Dendritic cell treated with granulocyte-macrophage colony-stimulating factor and Interleukin-4, amounts not matched to agents 40 ng/mL and 50 ng/mL, for 4 days (primary cell): ENCODE measurements around the gene NPL.
A peak's percentile ranks its signal among the peaks of the same experiment; 100 is the strongest.

Experiments
- H3K27ac Mint-ChIP-seq: one replicate; pipeline ENCODE4 v1.8.0; 2022; ENCODE audit warnings: mild to moderate bottlenecking, mixed read lengths
- H3K27me3 Mint-ChIP-seq: one replicate; pipeline ENCODE4 v1.8.0; 2022; ENCODE audit warnings: mild to moderate bottlenecking, mixed read lengths
- H3K36me3 Mint-ChIP-seq: one replicate; pipeline ENCODE4 v1.8.0; 2022; ENCODE audit warnings: low read depth, mixed read lengths
- H3K4me1 Mint-ChIP-seq: one replicate; pipeline ENCODE4 v1.8.0; 2022; ENCODE audit warnings: low read depth, mixed read lengths
- H3K4me3 Mint-ChIP-seq: one replicate; pipeline ENCODE4 v1.8.0; 2022; ENCODE audit warnings: mild to moderate bottlenecking, moderate library complexity, mixed read lengths
- H3K9me3 Mint-ChIP-seq: one replicate; pipeline ENCODE4 v1.8.0; 2022; ENCODE audit warnings: mixed read lengths
- intact Hi-C: fragments of 100-400 bp; cut with micrococcal nuclease; formaldehyde crosslinking; loops from one replicate; pipeline ENCODE4 v1.15.0; 2022

NPL gene

GRCh38 chr1:182789138-182790076 lies at the start of gene NPL:
Gene NPL, plus strand, starts transcription at chr1:182789773. Its CDS starts 4,599 bp downstream, at chr1:182794372.
- Mint-ChIP-seq H3K36me3 (peaks cover 56% of the 10 kb centered on the region), H3K27ac (peak within 1 kb of the TSS; percentile 93), H3K27me3 (peaks cover 10% of the 10 kb centered on the region), H3K4me3 (peak within 1 kb of the TSS; percentile 98), H3K9me3 (no peaks in the 10 kb centered on the region), H3K4me1 (peaks cover 56% of the 10 kb centered on the region)
- intact Hi-C loops: loop anchor here (5.0 kb wide), 2 partner anchors 397 to 757 kb away; partner anchors contain the start of gene GLUL

- intact Hi-C loops: no loop called here
- Mint-ChIP-seq H3K9me3 (no peaks in the 10 kb centered on the region), H3K27ac (no peak overlapping the region), H3K4me1 (no peaks in the 10 kb centered on the region), H3K4me3 (no peak overlapping the region), H3K27me3 (peaks cover 2% of the 10 kb centered on the region), H3K36me3 (no peaks in the 10 kb centered on the region)
Observed at GRCh38 chr1:182740120-182740519, 49.5 kb upstream of the NPL start.

- Mint-ChIP-seq H3K4me1 (no peaks in the 10 kb centered on the region), H3K27me3 (peaks cover 4% of the 10 kb centered on the region), H3K36me3 (no peaks in the 10 kb centered on the region), H3K4me3 (no peak overlapping the region), H3K9me3 (no peaks in the 10 kb centered on the region), H3K27ac (no peak overlapping the region)
- intact Hi-C loops: no loop called here
Observed at GRCh38 chr1:182742780-182743179, 46.8 kb upstream of the NPL start.

GRCh38 chr1:182752077-182752988 lies 37.2 kb upstream of the NPL start:
- Mint-ChIP-seq H3K27me3 (peaks cover 13% of the 10 kb centered on the region), H3K4me1 (no peaks in the 10 kb centered on the region), H3K4me3 (no peak overlapping the region), H3K9me3 (no peaks in the 10 kb centered on the region), H3K36me3 (no peaks in the 10 kb centered on the region), H3K27ac (no peak overlapping the region)
- intact Hi-C loops: no loop called here

GRCh38 chr1:182754087-182754486 lies 35.5 kb upstream of the NPL start:
- H3K4me1 Mint-ChIP-seq: no peaks in the 10 kb centered on the region
- H3K36me3 Mint-ChIP-seq: no peaks in the 10 kb centered on the region
- H3K27me3 Mint-ChIP-seq: peaks cover 10% of the 10 kb centered on the region
- intact Hi-C loops: no loop called here
- no peaks in the 10 kb centered on the region for H3K9me3 Mint-ChIP-seq
- H3K27ac Mint-ChIP-seq: no peak overlapping the region
- H3K4me3 Mint-ChIP-seq: no peak overlapping the region

- peaks cover 6% of the 10 kb centered on the region for H3K27me3 Mint-ChIP-seq
- intact Hi-C loops: no loop called here
Observed at GRCh38 chr1:182754543-182755314, 34.8 kb upstream of the NPL start.

GRCh38 chr1:182755632-182756031 lies 33.9 kb upstream of the NPL start:
- H3K27me3 Mint-ChIP-seq: peaks cover 5% of the 10 kb centered on the region
- no peaks in the 10 kb centered on the region for H3K4me1 Mint-ChIP-seq
- intact Hi-C loops: no loop called here
- H3K36me3 Mint-ChIP-seq: no peaks in the 10 kb centered on the region
- H3K27ac Mint-ChIP-seq: no peak overlapping the region
- no peaks in the 10 kb centered on the region for H3K9me3 Mint-ChIP-seq
- no peak overlapping the region for H3K4me3 Mint-ChIP-seq

More at GRCh38 chr1:182754543-182755314, 34.8 kb upstream of the NPL start:
- Mint-ChIP-seq H3K4me3 (no peak overlapping the region), H3K4me1 (no peaks in the 10 kb centered on the region), H3K36me3 (no peaks in the 10 kb centered on the region), H3K27ac (no peak overlapping the region), H3K9me3 (no peaks in the 10 kb centered on the region)

GRCh38 chr1:182756423-182756822 lies 33.1 kb upstream of the NPL start:
- H3K4me3 Mint-ChIP-seq: no peak overlapping the region
- H3K9me3 Mint-ChIP-seq: peaks cover 2% of the 10 kb centered on the region
- H3K27ac Mint-ChIP-seq: no peak overlapping the region
- no peaks in the 10 kb centered on the region for H3K4me1 Mint-ChIP-seq
- no peaks in the 10 kb centered on the region for H3K36me3 Mint-ChIP-seq
- intact Hi-C loops: no loop called here
- H3K27me3 Mint-ChIP-seq: peaks cover 3% of the 10 kb centered on the region

- intact Hi-C loops: no loop called here
- H3K4me1 Mint-ChIP-seq: no peaks in the 10 kb centered on the region
- no peak overlapping the region for H3K4me3 Mint-ChIP-seq
- H3K27me3 Mint-ChIP-seq: peaks cover 8% of the 10 kb centered on the region
- H3K27ac Mint-ChIP-seq: no peak overlapping the region
- peaks cover 9% of the 10 kb centered on the region for H3K9me3 Mint-ChIP-seq
- no peaks in the 10 kb centered on the region for H3K36me3 Mint-ChIP-seq
Observed at GRCh38 chr1:182761396-182762395, 27.9 kb upstream of the NPL start.

- H3K4me3 Mint-ChIP-seq: no peak overlapping the region
- no peaks in the 10 kb centered on the region for H3K36me3 Mint-ChIP-seq
- H3K27ac Mint-ChIP-seq: no peak overlapping the region
- peaks cover 9% of the 10 kb centered on the region for H3K9me3 Mint-ChIP-seq
- H3K4me1 Mint-ChIP-seq: no peaks in the 10 kb centered on the region
- intact Hi-C loops: no loop called here
- H3K27me3 Mint-ChIP-seq: peaks cover 8% of the 10 kb centered on the region
Observed at GRCh38 chr1:182762536-182762935, 27.0 kb upstream of the NPL start.

- intact Hi-C loops: no loop called here
- Mint-ChIP-seq H3K27me3 (peaks cover 8% of the 10 kb centered on the region), H3K27ac (no peak overlapping the region), H3K36me3 (no peaks in the 10 kb centered on the region), H3K4me1 (no peaks in the 10 kb centered on the region), H3K9me3 (peaks cover 9% of the 10 kb centered on the region), H3K4me3 (no peak overlapping the region)
Observed at GRCh38 chr1:182764029-182764727, 25.4 kb upstream of the NPL start.

GRCh38 chr1:182765391-182765790 lies 24.2 kb upstream of the NPL start:
- Mint-ChIP-seq H3K4me1 (no peaks in the 10 kb centered on the region), H3K27ac (no peak overlapping the region), H3K27me3 (peaks cover 9% of the 10 kb centered on the region), H3K4me3 (no peak overlapping the region), H3K9me3 (peaks cover 9% of the 10 kb centered on the region), H3K36me3 (no peaks in the 10 kb centered on the region)
- intact Hi-C loops: no loop called here
